Right atrium auricular region (tissue), 2 donors: ENCODE data around the gene CFAP251. TPM values are rescaled to one million over a fixed set of nuclear protein-coding genes. Genes with fewer than 3 reads are reported as not detected.

ENCODE experiments used
- DNase-seq: peaks from one replicate; pipeline ENCODE4 v3.0.0-alpha.2; 2019; ENCODE audit warnings: low spot score
- H3K27ac ChIP-seq, 2 donors: fragments of 200-600 bp; sonication (generic); 1 replicate in 1 of 2; 2 replicates in 1 of 2; pipeline ENCODE4 v1.5.1; 2016 to 2019
- H3K27me3 ChIP-seq, 2 donors: fragments of 200-600 bp; sonication (generic); one replicate each; pipeline versions ENCODE4 v1.5.1 to v1.6.0; 2017 to 2019
- H3K36me3 ChIP-seq: fragments of 200-600 bp; sonication (generic); one replicate; pipeline ENCODE4 v1.5.1; 2016
- H3K4me1 ChIP-seq, 2 donors: fragments of 200-600 bp; sonication (generic); one replicate each; pipeline versions ENCODE4 v1.5.1 to v1.6.0; 2017 to 2019
- H3K4me3 ChIP-seq, 2 donors: fragments of 200-600 bp; sonication (generic); 1 replicate in 1 of 2; 2 replicates in 1 of 2; pipeline ENCODE4 v1.5.1; 2017 to 2019; ENCODE audit warnings: mild to moderate bottlenecking in 1 of 2, moderate library complexity in 1 of 2
- H3K9me3 ChIP-seq, 2 donors: fragments of 200-600 bp; sonication (generic); one replicate each; pipeline ENCODE4 v1.5.1; 2019
- CTCF ChIP-seq, 2 donors: fragments of 200-600 bp; sonication (generic); IDR thresholded peaks; one replicate each; pipeline ENCODE4 v1.5.1; 2019; ENCODE audit warnings: antibody characterized with exemption in 2 of 2
- total RNA-seq, 2 donors: library from RNA; depleted of rRNA; stranded (reverse); fragments of >200 nt; gene quantifications; one replicate each; pipeline ENCODE4 v1.1.0, GENCODE V29; 2016

CFAP251 gene
- total RNA-seq, 2 donors from 2014 or later = 1.0 to 2.2 TPM

GRCh38 chr12:121996050-121996944 lies 77.9 kb downstream of the CFAP251 start:
- H3K9me3 ChIP-seq = no peaks in the 10 kb centered on the region
- H3K4me1 ChIP-seq = peaks cover 0 to 11% of the 10 kb centered on the region in 2 donors
- H3K27ac ChIP-seq = peak overlapping the region; percentile 45 to 48
- no peak for TF ChIP-seq CTCF (IDR thresholded peaks at IDR 0.05)
- H3K4me3 ChIP-seq = no peak overlapping the region
- no peaks in the 10 kb centered on the region for H3K36me3 ChIP-seq
- H3K27me3 ChIP-seq = no peaks in the 10 kb centered on the region
- no peak for DNase-seq

GRCh38 chr12:121996945-121997612 lies 78.7 kb downstream of the CFAP251 start:
- no peak overlapping the region for H3K4me3 ChIP-seq

GRCh38 chr12:122001466-122002209 lies 83.2 kb downstream of the CFAP251 start:
- Histone ChIP-seq H3K9me3 (no peaks in the 10 kb centered on the region), H3K36me3 (no peaks in the 10 kb centered on the region), H3K27ac (no peak overlapping the region), H3K4me1 (peaks cover 0 to 26% of the 10 kb centered on the region in 2 donors), H3K27me3 (no peaks in the 10 kb centered on the region), H3K4me3 (no peak overlapping the region)
- TF ChIP-seq CTCF (IDR thresholded peaks at IDR 0.05) = no peak
- no peak for DNase-seq

More at GRCh38 chr12:121996945-121997612, 78.7 kb downstream of the CFAP251 start:
- no peak for TF ChIP-seq CTCF (IDR thresholded peaks at IDR 0.05)
- DNase-seq = no peak
- Histone ChIP-seq H3K27me3 (no peaks in the 10 kb centered on the region), H3K36me3 (no peaks in the 10 kb centered on the region), H3K27ac (peak overlapping the region; percentile 45 to 48), H3K4me1 (peaks cover 0 to 11% of the 10 kb centered on the region in 2 donors), H3K9me3 (no peaks in the 10 kb centered on the region)

GRCh38 chr12:122003651-122004611 lies 85.5 kb downstream of the CFAP251 start:
- H3K36me3 ChIP-seq = no peaks in the 10 kb centered on the region
- H3K27me3 ChIP-seq = no peaks in the 10 kb centered on the region
- no peak overlapping the region for H3K4me3 ChIP-seq
- DNase-seq = no peak
- H3K27ac ChIP-seq = peak overlapping the region; percentile 24 to 48
- peaks cover 0 to 23% of the 10 kb centered on the region in 2 donors for H3K4me1 ChIP-seq
- TF ChIP-seq CTCF (IDR thresholded peaks at IDR 0.05) = no peak
- H3K9me3 ChIP-seq = no peaks in the 10 kb centered on the region

- H3K4me1 ChIP-seq = peaks cover 0 to 23% of the 10 kb centered on the region in 2 donors
- no peak for TF ChIP-seq CTCF (IDR thresholded peaks at IDR 0.05)
- no peaks in the 10 kb centered on the region for H3K27me3 ChIP-seq
- no peaks in the 10 kb centered on the region for H3K9me3 ChIP-seq
- H3K36me3 ChIP-seq = no peaks in the 10 kb centered on the region
- H3K4me3 ChIP-seq = no peak overlapping the region
- DNase-seq = no peak
- H3K27ac ChIP-seq = peak overlapping the region; percentile 24 to 48
Measured at GRCh38 chr12:122004633-122005071, 86.3 kb downstream of the CFAP251 start.
